ENCODE data around the gene SIX3. TPM values are rescaled to one million over a fixed set of nuclear protein-coding genes. Genes with fewer than 3 reads are reported as not detected.
A peak's percentile ranks its signal among the peaks of the same experiment; 100 is the strongest.

SIX3 gene
- total RNA-seq, 2 experiments from 2014 or later: not detected

- Mint-ChIP-seq H3K4me3 (no peak overlapping the region), H3K27ac (no peak overlapping the region), H3K27me3 (peaks cover 91% of the 10 kb centered on the region), H3K36me3 (no peaks in the 10 kb centered on the region), H3K4me1 (peaks cover 30% of the 10 kb centered on the region), H3K9me3 (no peaks in the 10 kb centered on the region)
- no peak for DNase-seq
Observed at GRCh38 chr2:44936275-44936674, 5.2 kb upstream of the SIX3 start.

- no peaks in the 10 kb centered on the region for H3K9me3 Mint-ChIP-seq
- H3K4me3 Mint-ChIP-seq: peak overlapping the region; percentile 42
- peaks cover 91% of the 10 kb centered on the region for H3K27me3 Mint-ChIP-seq
- no peaks in the 10 kb centered on the region for H3K36me3 Mint-ChIP-seq
- no peak for DNase-seq
- no peak overlapping the region for H3K27ac Mint-ChIP-seq
- peaks cover 36% of the 10 kb centered on the region for H3K4me1 Mint-ChIP-seq
Observed at GRCh38 chr2:44936715-44937687, 4.5 kb upstream of the SIX3 start.

GRCh38 chr2:44937688-44938240, 3.7 kb upstream of the SIX3 start:
- Mint-ChIP-seq H3K4me3 (peak overlapping the region; percentile 51), H3K27me3 (peaks cover 89% of the 10 kb centered on the region), H3K36me3 (no peaks in the 10 kb centered on the region), H3K9me3 (no peaks in the 10 kb centered on the region), H3K27ac (no peak overlapping the region), H3K4me1 (peaks cover 36% of the 10 kb centered on the region)
- peak; percentile 64 for DNase-seq

GRCh38 chr2:44938287-44939105, 3.0 kb upstream of the SIX3 start:
- no peak overlapping the region for H3K27ac Mint-ChIP-seq
- H3K27me3 Mint-ChIP-seq: peaks cover 89% of the 10 kb centered on the region
- no peaks in the 10 kb centered on the region for H3K9me3 Mint-ChIP-seq
- no peak for DNase-seq
- H3K4me1 Mint-ChIP-seq: peaks cover 38% of the 10 kb centered on the region
- H3K36me3 Mint-ChIP-seq: no peaks in the 10 kb centered on the region
- H3K4me3 Mint-ChIP-seq: no peak overlapping the region

GRCh38 chr2:44939106-44940048, 2.1 kb upstream of the SIX3 start:
- Mint-ChIP-seq H3K27ac (no peak overlapping the region), H3K4me3 (no peak overlapping the region), H3K4me1 (peaks cover 40% of the 10 kb centered on the region)

GRCh38 chr2:44940049-44940494, 1.4 kb upstream of the SIX3 start:
- no peak for DNase-seq
- Mint-ChIP-seq H3K36me3 (no peaks in the 10 kb centered on the region), H3K9me3 (no peaks in the 10 kb centered on the region), H3K27me3 (peaks cover 88% of the 10 kb centered on the region), H3K27ac (no peak overlapping the region), H3K4me1 (peaks cover 43% of the 10 kb centered on the region), H3K4me3 (no peak overlapping the region)

More at GRCh38 chr2:44939106-44940048, 2.1 kb upstream of the SIX3 start:
- DNase-seq: no peak
- no peaks in the 10 kb centered on the region for H3K9me3 Mint-ChIP-seq
- peaks cover 89% of the 10 kb centered on the region for H3K27me3 Mint-ChIP-seq
- H3K36me3 Mint-ChIP-seq: no peaks in the 10 kb centered on the region

GRCh38 chr2:44940732-44941464, 604 bp upstream of the SIX3 start:
- no peaks in the 10 kb centered on the region for H3K36me3 Mint-ChIP-seq
- DNase-seq: no peak
- H3K4me1 Mint-ChIP-seq: peaks cover 41% of the 10 kb centered on the region
- H3K9me3 Mint-ChIP-seq: no peaks in the 10 kb centered on the region
- peak overlapping the region; percentile 76 for H3K4me3 Mint-ChIP-seq
- H3K27me3 Mint-ChIP-seq: peaks cover 89% of the 10 kb centered on the region
- H3K27ac Mint-ChIP-seq: no peak overlapping the region

GRCh38 chr2:44942304-44943030, 965 bp downstream of the SIX3 start:
- peaks cover 37% of the 10 kb centered on the region for H3K4me1 Mint-ChIP-seq

GRCh38 chr2:44943031-44943692, 1.7 kb downstream of the SIX3 start:
- peak overlapping the region; percentile 40 for H3K4me3 Mint-ChIP-seq
- H3K9me3 Mint-ChIP-seq: no peaks in the 10 kb centered on the region
- peaks cover 90% of the 10 kb centered on the region for H3K27me3 Mint-ChIP-seq
- H3K36me3 Mint-ChIP-seq: no peaks in the 10 kb centered on the region
- no peak for DNase-seq
- peaks cover 34% of the 10 kb centered on the region for H3K4me1 Mint-ChIP-seq
- no peak overlapping the region for H3K27ac Mint-ChIP-seq

More at GRCh38 chr2:44942304-44943030, 965 bp downstream of the SIX3 start:
- H3K4me3 Mint-ChIP-seq: peak overlapping the region; percentile 40
- no peaks in the 10 kb centered on the region for H3K9me3 Mint-ChIP-seq
- DNase-seq: no peak
- peaks cover 88% of the 10 kb centered on the region for H3K27me3 Mint-ChIP-seq
- no peaks in the 10 kb centered on the region for H3K36me3 Mint-ChIP-seq
- H3K27ac Mint-ChIP-seq: no peak overlapping the region

GRCh38 chr2:44943693-44944101, 2.2 kb downstream of the SIX3 start:
- no peaks in the 10 kb centered on the region for H3K36me3 Mint-ChIP-seq
- no peak for DNase-seq
- peaks cover 90% of the 10 kb centered on the region for H3K27me3 Mint-ChIP-seq
- peak overlapping the region; percentile 25 for H3K4me3 Mint-ChIP-seq
- H3K4me1 Mint-ChIP-seq: peaks cover 31% of the 10 kb centered on the region
- H3K9me3 Mint-ChIP-seq: no peaks in the 10 kb centered on the region
- H3K27ac Mint-ChIP-seq: no peak overlapping the region

- Mint-ChIP-seq H3K9me3 (no peaks in the 10 kb centered on the region), H3K4me3 (peak overlapping the region; percentile 40), H3K4me1 (peaks cover 35% of the 10 kb centered on the region), H3K36me3 (no peaks in the 10 kb centered on the region), H3K27ac (no peak overlapping the region), H3K27me3 (peaks cover 95% of the 10 kb centered on the region)
- no peak for DNase-seq
Observed at GRCh38 chr2:44944102-44944951, 2.8 kb downstream of the SIX3 start.
